ENCODE data around the gene MBTPS2.

MBTPS2 gene

GRCh38 chrX:21875013-21875412, 35.6 kb downstream of the MBTPS2 start:
- no peak for DNase-seq (ENCODE audit: low read depth)
- no peak for TF ChIP-seq CTCF (IDR thresholded peaks at IDR 0.05; ENCODE audit: insufficient read depth, low read depth, low read length, missing control alignments)
- no peak overlapping the region for H3K4me3 ChIP-seq (ENCODE audit: low read length)

GRCh38 chrX:21881881-21882574, 42.6 kb downstream of the MBTPS2 start:
- TF ChIP-seq CTCF (IDR thresholded peaks at IDR 0.05; ENCODE audit: insufficient read depth, low read depth, low read length, missing control alignments): no peak
- no peak overlapping the region for H3K4me3 ChIP-seq (ENCODE audit: low read length)
- no peak for DNase-seq (ENCODE audit: low read depth)

- H3K4me3 ChIP-seq (ENCODE audit: low read length): no peak overlapping the region
- no peak for DNase-seq (ENCODE audit: low read depth)
- no peak for TF ChIP-seq CTCF (IDR thresholded peaks at IDR 0.05; ENCODE audit: insufficient read depth, low read depth, low read length, missing control alignments)
Observed at GRCh38 chrX:21883258-21883657, 43.8 kb downstream of the MBTPS2 start.

- no peak for DNase-seq (ENCODE audit: low read depth)
- no peak overlapping the region for H3K4me3 ChIP-seq (ENCODE audit: low read length)
Observed at GRCh38 chrX:21885568-21885967, 46.2 kb downstream of the MBTPS2 start.

GRCh38 chrX:21905313-21905712, 65.9 kb downstream of the MBTPS2 start:
- no peak for TF ChIP-seq CTCF (IDR thresholded peaks at IDR 0.05; ENCODE audit: insufficient read depth, low read depth, low read length, missing control alignments)
- H3K4me3 ChIP-seq (ENCODE audit: low read length): no peak overlapping the region
- DNase-seq (ENCODE audit: low read depth): no peak

More at GRCh38 chrX:21885568-21885967, 46.2 kb downstream of the MBTPS2 start:
- no peak for TF ChIP-seq CTCF (IDR thresholded peaks at IDR 0.05; ENCODE audit: insufficient read depth, low read depth, low read length, missing control alignments)

- DNase-seq (ENCODE audit: low read depth): no peak
- TF ChIP-seq CTCF (IDR thresholded peaks at IDR 0.05; ENCODE audit: insufficient read depth, low read depth, low read length, missing control alignments): no peak
Observed at GRCh38 chrX:21905953-21906352, 66.5 kb downstream of the MBTPS2 start.

GRCh38 chrX:21907260-21907659, 67.8 kb downstream of the MBTPS2 start:
- no peak for TF ChIP-seq CTCF (IDR thresholded peaks at IDR 0.05; ENCODE audit: insufficient read depth, low read depth, low read length, missing control alignments)
- no peak for DNase-seq (ENCODE audit: low read depth)
- no peak overlapping the region for H3K4me3 ChIP-seq (ENCODE audit: low read length)

More at GRCh38 chrX:21905953-21906352, 66.5 kb downstream of the MBTPS2 start:
- no peak overlapping the region for H3K4me3 ChIP-seq (ENCODE audit: low read length)
